Skeletal muscle satellite cell (primary cell): ENCODE results near the gene CFAP61.

Experiments
- H3K27me3 ChIP-seq: 2 replicates; pipeline ENCODE4 v1.7.0; 2013; ENCODE audit warnings: low read length; ENCODE audit not compliant: control insufficient read depth, insufficient read depth
- H3K36me3 ChIP-seq: 2 replicates; pipeline ENCODE4 v1.7.0; 2013; ENCODE audit warnings: mild to moderate bottlenecking, control low read depth, low read length; ENCODE audit not compliant: insufficient read depth
- H3K4me1 ChIP-seq: 2 replicates; pipeline ENCODE4 v1.7.0; 2013; ENCODE audit warnings: low read length; ENCODE audit not compliant: control insufficient read depth, insufficient read depth
- H3K4me2 ChIP-seq: 2 replicates; pipeline ENCODE4 v1.7.0; 2013; ENCODE audit warnings: mild to moderate bottlenecking, low read length
- H3K4me3 ChIP-seq: 2 replicates; pipeline ENCODE4 v1.7.0; 2013; ENCODE audit warnings: low read length
- H3K9ac ChIP-seq: 2 replicates; pipeline ENCODE4 v1.7.0; 2013; ENCODE audit warnings: mild to moderate bottlenecking, low read depth, low read length, moderate library complexity
- H3K9me3 ChIP-seq: replicated peaks from 2 replicates; pipeline ENCODE4 v1.7.0; 2013; ENCODE audit warnings: mild to moderate bottlenecking, control low read depth, low read length

The CFAP61 gene

DNA sequence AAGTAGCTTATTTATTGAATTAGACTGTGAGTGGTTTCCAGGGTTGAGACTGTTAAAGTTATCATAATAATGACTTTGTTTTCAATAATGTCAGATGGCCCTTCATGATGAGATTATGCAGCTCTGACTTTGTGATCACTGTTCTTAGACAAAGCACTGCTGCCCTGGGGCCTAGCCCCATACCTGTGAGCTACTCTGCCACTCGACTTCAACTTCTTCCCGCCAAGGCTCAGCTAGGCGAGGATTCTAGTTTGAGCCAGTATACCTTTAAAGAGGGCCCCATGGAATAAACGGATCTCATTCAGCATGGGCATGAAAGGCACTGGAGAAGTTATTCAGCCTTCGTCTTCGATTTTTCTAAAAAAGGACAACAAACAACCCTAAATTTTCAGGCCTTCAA lies 270.6 kb downstream of the CFAP61 start:
- no peak overlapping the region for H3K4me3 ChIP-seq
- H3K27me3 ChIP-seq = no peaks in the 10 kb centered on the region
- no peaks in the 10 kb centered on the region for H3K36me3 ChIP-seq
- no peak overlapping the region for H3K9ac ChIP-seq
- H3K4me1 ChIP-seq = no peaks in the 10 kb centered on the region
- H3K4me2 ChIP-seq = no peak overlapping the region
- no peaks in the 10 kb centered on the region for H3K9me3 ChIP-seq

DNA sequence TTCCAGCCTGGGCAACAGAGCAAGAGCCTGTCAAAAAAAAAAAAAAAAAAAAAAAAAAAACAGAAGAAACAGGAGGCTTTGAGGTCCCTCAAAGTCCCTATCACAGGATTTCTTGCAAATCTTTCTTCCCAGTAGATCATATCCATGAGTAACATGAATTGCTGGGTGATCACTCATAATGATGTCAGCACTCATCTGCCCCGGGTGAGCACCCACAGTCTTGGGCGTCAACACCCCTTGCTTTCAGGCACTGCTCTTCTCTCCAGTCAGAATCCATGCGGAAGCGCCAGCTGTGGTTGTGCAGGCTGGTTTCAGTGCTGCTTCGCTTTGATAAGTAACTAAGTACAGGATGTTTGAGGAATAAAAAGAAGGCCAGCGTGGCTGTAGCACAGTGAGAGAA lies 275.4 kb downstream of the CFAP61 start:
- Histone ChIP-seq H3K36me3 (no peaks in the 10 kb centered on the region), H3K27me3 (no peaks in the 10 kb centered on the region), H3K4me2 (no peak overlapping the region)

GRCh38 chr20:20329564-20329963 lies 277.2 kb downstream of the CFAP61 start:
- Histone ChIP-seq H3K9me3 (no peaks in the 10 kb centered on the region), H3K9ac (no peak overlapping the region), H3K4me3 (no peak overlapping the region), H3K4me2 (no peak overlapping the region), H3K27me3 (no peaks in the 10 kb centered on the region), H3K4me1 (no peaks in the 10 kb centered on the region), H3K36me3 (no peaks in the 10 kb centered on the region)

More for the DNA sequence above, 275.4 kb downstream of the CFAP61 start:
- no peaks in the 10 kb centered on the region for H3K9me3 ChIP-seq
- no peaks in the 10 kb centered on the region for H3K4me1 ChIP-seq
- H3K9ac ChIP-seq = no peak overlapping the region
- no peak overlapping the region for H3K4me3 ChIP-seq

GRCh38 chr20:20331156-20331555 lies 278.8 kb downstream of the CFAP61 start:
- Histone ChIP-seq H3K4me3 (no peak overlapping the region), H3K36me3 (no peaks in the 10 kb centered on the region), H3K27me3 (no peaks in the 10 kb centered on the region), H3K9ac (no peak overlapping the region), H3K9me3 (no peaks in the 10 kb centered on the region), H3K4me2 (no peak overlapping the region), H3K4me1 (no peaks in the 10 kb centered on the region)

- Histone ChIP-seq H3K27me3 (no peaks in the 10 kb centered on the region), H3K9ac (no peak overlapping the region), H3K4me3 (no peak overlapping the region), H3K4me1 (no peaks in the 10 kb centered on the region), H3K9me3 (no peaks in the 10 kb centered on the region), H3K36me3 (no peaks in the 10 kb centered on the region), H3K4me2 (no peak overlapping the region)
Observed at GRCh38 chr20:20331817-20332216, 279.5 kb downstream of the CFAP61 start.

DNA sequence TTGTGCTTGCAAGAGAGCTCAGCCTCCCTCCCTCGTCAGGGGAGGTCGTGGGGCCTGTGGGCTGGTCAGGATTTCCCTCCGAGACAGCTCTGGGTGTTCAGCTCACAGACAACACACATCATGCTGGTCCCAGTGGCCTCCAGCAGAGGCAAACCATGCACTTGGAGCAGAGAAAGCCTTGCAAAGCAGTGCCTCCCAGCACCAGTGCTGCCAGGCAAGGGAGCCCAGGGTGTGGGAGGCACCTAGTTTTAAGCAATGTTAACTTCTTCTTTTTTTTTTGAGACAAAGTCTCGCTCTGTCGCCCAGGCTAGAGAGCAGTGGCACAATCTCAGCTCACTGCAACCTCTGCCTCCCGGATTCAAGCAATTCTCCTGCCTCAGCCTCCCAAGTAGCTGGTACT lies 281.5 kb downstream of the CFAP61 start:
- Histone ChIP-seq H3K36me3 (no peaks in the 10 kb centered on the region), H3K9ac (no peak overlapping the region), H3K4me2 (no peak overlapping the region), H3K27me3 (no peaks in the 10 kb centered on the region), H3K4me3 (no peak overlapping the region), H3K4me1 (no peaks in the 10 kb centered on the region), H3K9me3 (no peaks in the 10 kb centered on the region)

- no peak overlapping the region for H3K9ac ChIP-seq
- H3K27me3 ChIP-seq = no peaks in the 10 kb centered on the region
- H3K4me1 ChIP-seq = no peaks in the 10 kb centered on the region
- no peaks in the 10 kb centered on the region for H3K9me3 ChIP-seq
- H3K4me2 ChIP-seq = no peak overlapping the region
- H3K4me3 ChIP-seq = no peak overlapping the region
- H3K36me3 ChIP-seq = no peaks in the 10 kb centered on the region
Observed at GRCh38 chr20:20334489-20334888, 282.2 kb downstream of the CFAP61 start.

DNA sequence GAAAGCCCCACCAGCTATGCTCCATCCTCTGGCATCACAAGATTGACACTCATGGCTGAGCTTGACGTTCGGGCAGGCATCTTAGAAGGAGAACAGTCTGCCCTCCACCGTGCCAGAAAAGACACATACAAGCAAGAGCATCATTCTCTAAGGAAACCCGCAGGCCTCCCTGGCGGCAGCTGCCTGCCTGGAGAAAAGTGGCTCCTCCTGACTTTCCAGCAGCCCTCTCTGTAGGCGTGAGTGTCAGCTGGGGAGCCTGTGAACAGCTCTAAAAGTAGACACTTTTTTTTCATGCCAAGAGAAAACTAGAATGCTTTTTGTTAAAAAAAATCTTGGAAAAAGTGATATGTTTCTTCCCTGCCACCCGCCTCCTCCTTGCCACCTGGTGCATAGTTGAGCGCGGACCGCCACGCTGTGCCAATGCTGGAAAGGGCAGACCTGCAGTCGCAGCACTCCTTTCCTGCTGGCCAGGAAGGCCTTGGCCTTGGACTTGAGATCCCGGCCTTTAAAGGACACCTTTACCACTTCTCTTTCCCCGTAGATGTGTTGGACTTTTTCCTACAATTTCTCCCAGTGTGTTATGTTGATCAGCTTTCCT lies 285.9 kb downstream of the CFAP61 start:
- Histone ChIP-seq H3K27me3 (no peaks in the 10 kb centered on the region), H3K36me3 (no peaks in the 10 kb centered on the region), H3K9ac (no peak overlapping the region), H3K9me3 (no peaks in the 10 kb centered on the region), H3K4me3 (no peak overlapping the region), H3K4me1 (no peaks in the 10 kb centered on the region), H3K4me2 (no peak overlapping the region)

DNA sequence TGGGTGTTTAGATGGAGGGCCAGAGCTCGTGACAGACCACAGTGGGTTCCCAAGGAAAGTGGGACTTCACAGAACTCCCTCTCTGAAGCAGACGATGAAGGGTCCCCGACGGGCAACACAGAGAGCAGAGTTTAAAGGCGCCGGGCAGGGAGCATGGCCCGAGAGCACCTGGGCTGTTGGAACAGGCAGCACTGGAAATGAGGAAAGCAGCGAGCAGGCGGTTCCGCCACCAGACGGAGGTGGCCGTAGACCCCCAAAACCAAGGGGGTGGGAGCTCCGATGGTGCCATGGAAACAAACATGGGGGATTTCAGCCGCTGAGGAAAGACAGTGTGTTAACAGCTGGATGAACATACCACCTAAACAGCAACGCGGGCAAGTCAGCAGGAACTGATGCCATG lies 288.1 kb downstream of the CFAP61 start:
- Histone ChIP-seq H3K9me3 (no peaks in the 10 kb centered on the region), H3K9ac (no peak overlapping the region), H3K27me3 (no peaks in the 10 kb centered on the region), H3K36me3 (no peaks in the 10 kb centered on the region), H3K4me2 (no peak overlapping the region), H3K4me1 (no peaks in the 10 kb centered on the region), H3K4me3 (no peak overlapping the region)

GRCh38 chr20:20341371-20341770 lies 289.0 kb downstream of the CFAP61 start:
- Histone ChIP-seq H3K9ac (no peak overlapping the region), H3K27me3 (no peaks in the 10 kb centered on the region), H3K4me2 (no peak overlapping the region), H3K4me3 (no peak overlapping the region), H3K36me3 (no peaks in the 10 kb centered on the region), H3K4me1 (no peaks in the 10 kb centered on the region), H3K9me3 (no peaks in the 10 kb centered on the region)

- Histone ChIP-seq H3K36me3 (no peaks in the 10 kb centered on the region), H3K4me3 (no peak overlapping the region), H3K9me3 (no peaks in the 10 kb centered on the region), H3K4me1 (no peaks in the 10 kb centered on the region), H3K4me2 (no peak overlapping the region), H3K27me3 (no peaks in the 10 kb centered on the region), H3K9ac (no peak overlapping the region)
Observed at GRCh38 chr20:20342066-20342465, 289.7 kb downstream of the CFAP61 start.

- Histone ChIP-seq H3K36me3 (no peaks in the 10 kb centered on the region), H3K9me3 (no peaks in the 10 kb centered on the region), H3K4me1 (no peaks in the 10 kb centered on the region), H3K27me3 (no peaks in the 10 kb centered on the region), H3K4me3 (no peak overlapping the region), H3K9ac (no peak overlapping the region), H3K4me2 (no peak overlapping the region)
Observed at GRCh38 chr20:20343932-20344331, 291.6 kb downstream of the CFAP61 start.
